NCI-H69 (cell line): ENCODE measurements around the gene MAMDC2.
A peak's percentile ranks its signal among the peaks of the same experiment; 100 is the strongest.

Experiments used
- DNase-seq: peaks from one replicate; lab custom pipeline; 2025; lab: John Stamatoyannopoulos, UW

The MAMDC2 gene

GRCh38 chr9:70043689-70044489 lies at the start of gene MAMDC2:
TSS of gene MAMDC2 (plus strand) at chr9:70043848. CDS start at chr9:70044198, 350 bp downstream.
- peak; percentile 55 for DNase-seq

GRCh38 chr9:69995846-69996245 lies 47.8 kb upstream of the MAMDC2 start:
- no peak for DNase-seq

- DNase-seq, result peak; percentile 83
These were observed 46.7 kb upstream of the MAMDC2 start for GRCh38 chr9:69996967-69997366.

- no peak for DNase-seq
These were observed 46.1 kb upstream of the MAMDC2 start for GRCh38 chr9:69997524-69997923.

- DNase-seq, result no peak
These were observed 44.3 kb upstream of the MAMDC2 start for GRCh38 chr9:69999315-69999714.

- peak; percentile 16 for DNase-seq
These were observed 43.2 kb upstream of the MAMDC2 start for GRCh38 chr9:70000469-70000868.

GRCh38 chr9:70003901-70004714 lies 39.5 kb upstream of the MAMDC2 start:
- DNase-seq, result no peak

- no peak for DNase-seq
These were observed 37.3 kb upstream of the MAMDC2 start for GRCh38 chr9:70006306-70006705.

- DNase-seq, result no peak
These were observed 35.8 kb upstream of the MAMDC2 start for GRCh38 chr9:70007831-70008230.

- no peak for DNase-seq
These were observed 33.6 kb upstream of the MAMDC2 start for GRCh38 chr9:70010015-70010414.

GRCh38 chr9:70011366-70011765 lies 32.3 kb upstream of the MAMDC2 start:
- no peak for DNase-seq

GRCh38 chr9:70012569-70012968 lies 31.1 kb upstream of the MAMDC2 start:
- peak; percentile 17 for DNase-seq

GRCh38 chr9:70013598-70014196 lies 30.0 kb upstream of the MAMDC2 start:
- peak; percentile 87 for DNase-seq

GRCh38 chr9:70015099-70015498 lies 28.5 kb upstream of the MAMDC2 start:
- DNase-seq, result no peak

GRCh38 chr9:70020217-70020616 lies 23.4 kb upstream of the MAMDC2 start:
- peak; percentile 58 for DNase-seq

- peak; percentile 80 for DNase-seq
These were observed 22.6 kb upstream of the MAMDC2 start for GRCh38 chr9:70020991-70021571.

- DNase-seq, result no peak
These were observed 15.4 kb upstream of the MAMDC2 start for GRCh38 chr9:70028287-70028686.

- no peak for DNase-seq
These were observed 13.5 kb upstream of the MAMDC2 start for GRCh38 chr9:70030156-70030555.

- DNase-seq, result no peak
These were observed 12.5 kb upstream of the MAMDC2 start for GRCh38 chr9:70031141-70031545.

- peak; percentile 95 for DNase-seq
These were observed 9.4 kb upstream of the MAMDC2 start for GRCh38 chr9:70034271-70034711.

- DNase-seq, result no peak
These were observed 8.0 kb upstream of the MAMDC2 start for GRCh38 chr9:70035691-70036090.

GRCh38 chr9:70036641-70037040 lies 7.0 kb upstream of the MAMDC2 start:
- DNase-seq, result no peak
